ENCODE data around the gene RALBP1.

DNA sequence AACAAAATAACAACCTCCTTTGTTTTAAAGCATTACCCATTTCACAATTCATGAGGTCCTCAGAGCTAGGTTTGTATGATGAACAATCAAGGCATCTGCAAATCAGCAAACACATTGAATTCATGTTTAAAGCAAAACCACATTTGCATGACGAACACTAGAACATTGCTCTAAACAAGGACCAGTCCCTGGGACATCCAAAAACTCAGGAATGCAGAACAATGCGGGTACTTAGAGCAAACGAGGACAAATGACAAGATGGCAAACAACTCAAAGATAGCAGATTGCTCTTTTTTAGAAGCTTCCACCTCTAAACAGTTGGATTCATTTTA, 45.7 kb upstream of the RALBP1 start:
- TF ChIP-seq, protein P1, sequence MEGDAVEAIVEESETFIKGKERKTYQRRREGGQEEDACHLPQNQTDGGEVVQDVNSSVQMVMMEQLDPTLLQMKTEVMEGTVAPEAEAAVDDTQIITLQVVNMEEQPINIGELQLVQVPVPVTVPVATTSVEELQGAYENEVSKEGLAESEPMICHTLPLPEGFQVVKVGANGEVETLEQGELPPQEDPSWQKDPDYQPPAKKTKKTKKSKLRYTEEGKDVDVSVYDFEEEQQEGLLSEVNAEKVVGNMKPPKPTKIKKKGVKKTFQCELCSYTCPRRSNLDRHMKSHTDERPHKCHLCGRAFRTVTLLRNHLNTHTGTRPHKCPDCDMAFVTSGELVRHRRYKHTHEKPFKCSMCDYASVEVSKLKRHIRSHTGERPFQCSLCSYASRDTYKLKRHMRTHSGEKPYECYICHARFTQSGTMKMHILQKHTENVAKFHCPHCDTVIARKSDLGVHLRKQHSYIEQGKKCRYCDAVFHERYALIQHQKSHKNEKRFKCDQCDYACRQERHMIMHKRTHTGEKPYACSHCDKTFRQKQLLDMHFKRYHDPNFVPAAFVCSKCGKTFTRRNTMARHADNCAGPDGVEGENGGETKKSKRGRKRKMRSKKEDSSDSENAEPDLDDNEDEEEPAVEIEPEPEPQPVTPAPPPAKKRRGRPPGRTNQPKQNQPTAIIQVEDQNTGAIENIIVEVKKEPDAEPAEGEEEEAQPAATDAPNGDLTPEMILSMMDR (IDR thresholded peaks at IDR 0.05; ENCODE audit: low read depth, low read length, missing input control), result no peak
- no peak for TF ChIP-seq EGR1 (IDR thresholded peaks at IDR 0.05; ENCODE audit: low read depth in 2 of 2)
- TF ChIP-seq RAD21 (IDR thresholded peaks at IDR 0.05), result no peak
- TF ChIP-seq, protein P2, sequence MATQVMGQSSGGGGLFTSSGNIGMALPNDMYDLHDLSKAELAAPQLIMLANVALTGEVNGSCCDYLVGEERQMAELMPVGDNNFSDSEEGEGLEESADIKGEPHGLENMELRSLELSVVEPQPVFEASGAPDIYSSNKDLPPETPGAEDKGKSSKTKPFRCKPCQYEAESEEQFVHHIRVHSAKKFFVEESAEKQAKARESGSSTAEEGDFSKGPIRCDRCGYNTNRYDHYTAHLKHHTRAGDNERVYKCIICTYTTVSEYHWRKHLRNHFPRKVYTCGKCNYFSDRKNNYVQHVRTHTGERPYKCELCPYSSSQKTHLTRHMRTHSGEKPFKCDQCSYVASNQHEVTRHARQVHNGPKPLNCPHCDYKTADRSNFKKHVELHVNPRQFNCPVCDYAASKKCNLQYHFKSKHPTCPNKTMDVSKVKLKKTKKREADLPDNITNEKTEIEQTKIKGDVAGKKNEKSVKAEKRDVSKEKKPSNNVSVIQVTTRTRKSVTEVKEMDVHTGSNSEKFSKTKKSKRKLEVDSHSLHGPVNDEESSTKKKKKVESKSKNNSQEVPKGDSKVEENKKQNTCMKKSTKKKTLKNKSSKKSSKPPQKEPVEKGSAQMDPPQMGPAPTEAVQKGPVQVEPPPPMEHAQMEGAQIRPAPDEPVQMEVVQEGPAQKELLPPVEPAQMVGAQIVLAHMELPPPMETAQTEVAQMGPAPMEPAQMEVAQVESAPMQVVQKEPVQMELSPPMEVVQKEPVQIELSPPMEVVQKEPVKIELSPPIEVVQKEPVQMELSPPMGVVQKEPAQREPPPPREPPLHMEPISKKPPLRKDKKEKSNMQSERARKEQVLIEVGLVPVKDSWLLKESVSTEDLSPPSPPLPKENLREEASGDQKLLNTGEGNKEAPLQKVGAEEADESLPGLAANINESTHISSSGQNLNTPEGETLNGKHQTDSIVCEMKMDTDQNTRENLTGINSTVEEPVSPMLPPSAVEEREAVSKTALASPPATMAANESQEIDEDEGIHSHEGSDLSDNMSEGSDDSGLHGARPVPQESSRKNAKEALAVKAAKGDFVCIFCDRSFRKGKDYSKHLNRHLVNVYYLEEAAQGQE (IDR thresholded peaks at IDR 0.05), result no peak
- no peak for TF ChIP-seq SP1 (IDR thresholded peaks at IDR 0.05)
- TF ChIP-seq, protein P3, sequence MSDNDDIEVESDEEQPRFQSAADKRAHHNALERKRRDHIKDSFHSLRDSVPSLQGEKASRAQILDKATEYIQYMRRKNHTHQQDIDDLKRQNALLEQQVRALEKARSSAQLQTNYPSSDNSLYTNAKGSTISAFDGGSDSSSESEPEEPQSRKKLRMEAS (IDR thresholded peaks at IDR 0.05), result no peak
- TF ChIP-seq NR2F2 (IDR thresholded peaks at IDR 0.05), result no peak
- TF ChIP-seq, protein P4, sequence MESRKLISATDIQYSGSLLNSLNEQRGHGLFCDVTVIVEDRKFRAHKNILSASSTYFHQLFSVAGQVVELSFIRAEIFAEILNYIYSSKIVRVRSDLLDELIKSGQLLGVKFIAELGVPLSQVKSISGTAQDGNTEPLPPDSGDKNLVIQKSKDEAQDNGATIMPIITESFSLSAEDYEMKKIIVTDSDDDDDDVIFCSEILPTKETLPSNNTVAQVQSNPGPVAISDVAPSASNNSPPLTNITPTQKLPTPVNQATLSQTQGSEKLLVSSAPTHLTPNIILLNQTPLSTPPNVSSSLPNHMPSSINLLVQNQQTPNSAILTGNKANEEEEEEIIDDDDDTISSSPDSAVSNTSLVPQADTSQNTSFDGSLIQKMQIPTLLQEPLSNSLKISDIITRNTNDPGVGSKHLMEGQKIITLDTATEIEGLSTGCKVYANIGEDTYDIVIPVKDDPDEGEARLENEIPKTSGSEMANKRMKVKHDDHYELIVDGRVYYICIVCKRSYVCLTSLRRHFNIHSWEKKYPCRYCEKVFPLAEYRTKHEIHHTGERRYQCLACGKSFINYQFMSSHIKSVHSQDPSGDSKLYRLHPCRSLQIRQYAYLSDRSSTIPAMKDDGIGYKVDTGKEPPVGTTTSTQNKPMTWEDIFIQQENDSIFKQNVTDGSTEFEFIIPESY (IDR thresholded peaks at IDR 0.05), result no peak
- no peak for TF ChIP-seq JUND (IDR thresholded peaks at IDR 0.05)
- TF ChIP-seq, protein P5, sequence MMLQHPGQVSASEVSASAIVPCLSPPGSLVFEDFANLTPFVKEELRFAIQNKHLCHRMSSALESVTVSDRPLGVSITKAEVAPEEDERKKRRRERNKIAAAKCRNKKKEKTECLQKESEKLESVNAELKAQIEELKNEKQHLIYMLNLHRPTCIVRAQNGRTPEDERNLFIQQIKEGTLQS (IDR thresholded peaks at IDR 0.05), result no peak
- TF ChIP-seq TAF1 (conservative IDR thresholded peaks at IDR 0.05), result no peak
- TF ChIP-seq GABPA (IDR thresholded peaks at IDR 0.05 in 1 of 2, conservative IDR thresholded peaks at IDR 0.05 in 1 of 2), result no peak
